ENCODE data around the gene CDC37L1.

CDC37L1 gene

GRCh38 chr9:4670591-4670990 lies 8.8 kb upstream of the CDC37L1 start:
- no peak overlapping the region for H3K4me3 ChIP-seq (ENCODE audit: low read depth, low read length)
- TF ChIP-seq, protein P1, sequence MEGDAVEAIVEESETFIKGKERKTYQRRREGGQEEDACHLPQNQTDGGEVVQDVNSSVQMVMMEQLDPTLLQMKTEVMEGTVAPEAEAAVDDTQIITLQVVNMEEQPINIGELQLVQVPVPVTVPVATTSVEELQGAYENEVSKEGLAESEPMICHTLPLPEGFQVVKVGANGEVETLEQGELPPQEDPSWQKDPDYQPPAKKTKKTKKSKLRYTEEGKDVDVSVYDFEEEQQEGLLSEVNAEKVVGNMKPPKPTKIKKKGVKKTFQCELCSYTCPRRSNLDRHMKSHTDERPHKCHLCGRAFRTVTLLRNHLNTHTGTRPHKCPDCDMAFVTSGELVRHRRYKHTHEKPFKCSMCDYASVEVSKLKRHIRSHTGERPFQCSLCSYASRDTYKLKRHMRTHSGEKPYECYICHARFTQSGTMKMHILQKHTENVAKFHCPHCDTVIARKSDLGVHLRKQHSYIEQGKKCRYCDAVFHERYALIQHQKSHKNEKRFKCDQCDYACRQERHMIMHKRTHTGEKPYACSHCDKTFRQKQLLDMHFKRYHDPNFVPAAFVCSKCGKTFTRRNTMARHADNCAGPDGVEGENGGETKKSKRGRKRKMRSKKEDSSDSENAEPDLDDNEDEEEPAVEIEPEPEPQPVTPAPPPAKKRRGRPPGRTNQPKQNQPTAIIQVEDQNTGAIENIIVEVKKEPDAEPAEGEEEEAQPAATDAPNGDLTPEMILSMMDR (IDR thresholded peaks at IDR 0.05; ENCODE audit: low read depth, low read length): no peak

GRCh38 chr9:4671737-4672136 lies 7.6 kb upstream of the CDC37L1 start:
- no peak overlapping the region for H3K4me3 ChIP-seq (ENCODE audit: low read depth, low read length)
- TF ChIP-seq, protein P1 (IDR thresholded peaks at IDR 0.05; ENCODE audit: low read depth, low read length): no peak

GRCh38 chr9:4674783-4675182 lies 4.6 kb upstream of the CDC37L1 start:
- H3K4me3 ChIP-seq (ENCODE audit: low read depth, low read length): no peak overlapping the region
- TF ChIP-seq, protein P1 (IDR thresholded peaks at IDR 0.05; ENCODE audit: low read depth, low read length): no peak

- TF ChIP-seq, protein P1 (IDR thresholded peaks at IDR 0.05; ENCODE audit: low read depth, low read length): no peak
- no peak overlapping the region for H3K4me3 ChIP-seq (ENCODE audit: low read depth, low read length)
These were observed 2.0 kb upstream of the CDC37L1 start for GRCh38 chr9:4677392-4677791.

DNA sequence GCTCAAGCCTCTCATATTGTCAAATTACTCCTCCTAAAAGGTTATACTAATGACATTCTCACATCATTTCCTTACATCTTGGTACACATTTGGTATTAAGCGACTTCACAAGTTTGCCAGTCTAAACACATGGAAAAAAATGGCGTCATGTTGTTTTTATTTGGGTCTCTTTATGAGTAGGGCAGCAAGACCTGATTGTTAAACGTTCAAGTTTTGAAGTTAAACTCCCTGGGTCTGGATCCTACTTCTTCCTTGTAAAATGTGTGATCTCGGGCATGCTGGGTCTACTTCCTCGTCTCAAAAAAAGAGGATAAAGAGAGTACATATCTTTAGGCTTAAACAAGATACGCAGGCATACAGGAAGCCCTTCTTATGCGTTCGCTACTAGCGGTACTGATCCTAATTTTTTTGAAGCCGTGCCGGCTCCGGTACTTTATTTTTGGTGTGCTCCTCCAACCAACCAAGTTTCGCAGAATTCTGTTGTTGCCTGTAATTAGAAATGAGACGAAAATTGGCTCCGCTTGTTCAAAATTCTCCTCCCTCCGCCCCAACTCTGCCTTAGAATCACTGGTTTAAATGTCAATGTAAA lies 596 bp upstream of the CDC37L1 start:
- H3K4me3 ChIP-seq (ENCODE audit: low read depth, low read length): peak overlapping the region; percentile 91
- TF ChIP-seq, protein P1 (IDR thresholded peaks at IDR 0.05; ENCODE audit: low read depth, low read length): no peak

DNA sequence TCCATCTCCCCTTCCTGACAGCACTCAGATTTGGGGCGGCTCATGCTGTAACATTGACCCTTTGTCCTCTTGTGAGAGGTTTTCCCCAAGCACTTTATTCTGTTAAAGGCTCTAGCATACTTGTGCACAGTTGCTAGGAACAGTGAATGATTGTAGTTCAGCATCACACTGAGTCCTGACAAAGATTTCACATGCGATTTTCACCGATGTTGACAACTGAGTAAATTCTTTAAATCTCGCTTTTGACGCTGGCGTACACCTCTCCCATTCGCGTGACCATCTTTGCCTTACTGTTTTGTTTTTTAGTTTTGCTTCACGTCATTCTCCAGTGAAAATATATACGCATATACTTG lies 780 bp downstream of the CDC37L1 start:
- TF ChIP-seq, protein P1 (IDR thresholded peaks at IDR 0.05; ENCODE audit: low read depth, low read length): no peak
- peak overlapping the region; percentile 91 for H3K4me3 ChIP-seq (ENCODE audit: low read depth, low read length)

DNA sequence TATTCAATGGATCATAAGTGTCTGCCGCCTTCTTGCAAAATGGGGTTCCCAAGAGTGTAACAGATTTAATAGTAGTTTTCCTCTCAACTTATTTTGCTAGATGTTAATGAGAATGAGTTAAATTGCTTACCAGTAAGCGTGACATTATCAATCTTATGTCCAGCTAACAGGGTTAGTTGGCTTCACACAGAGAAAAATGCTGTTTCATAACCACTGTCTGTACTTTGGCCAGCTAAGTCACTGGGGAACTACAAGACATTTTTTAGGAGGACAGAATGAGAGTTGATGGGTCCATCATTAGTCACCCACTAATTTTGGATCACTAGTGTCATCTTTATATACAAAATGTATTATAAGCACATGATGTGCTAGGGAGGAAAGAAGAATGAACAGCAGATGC lies 1.4 kb downstream of the CDC37L1 start:
- TF ChIP-seq, protein P1 (IDR thresholded peaks at IDR 0.05; ENCODE audit: low read depth, low read length): no peak
- H3K4me3 ChIP-seq (ENCODE audit: low read depth, low read length): peak overlapping the region; percentile 91

Measured in WI38 (cell line).